Peyer's patch (tissue), 4 donors: ENCODE measurements around the gene TRIM46. TPM values are rescaled to one million over a fixed set of nuclear protein-coding genes. Genes with fewer than 3 reads are reported as not detected.

ENCODE experiments used
- DNase-seq, 3 donors: peaks; one replicate each; pipeline ENCODE4 v3.0.0-alpha.2; 2017 to 2019
- H3K27ac ChIP-seq, 4 donors: fragments of 200-600 bp; sonication (generic); one replicate each; pipeline ENCODE4 v1.5.1; 2016 to 2019
- H3K27me3 ChIP-seq, 2 donors: fragments of 200-600 bp; sonication (generic); one replicate each; pipeline ENCODE4 v1.5.1; 2019
- H3K36me3 ChIP-seq, 3 donors: fragments of 200-600 bp; sonication (generic); one replicate each; pipeline ENCODE4 v1.5.1; 2016 to 2019
- H3K4me1 ChIP-seq, 4 donors: fragments of 200-600 bp; sonication (generic); one replicate each; pipeline ENCODE4 v1.5.1; 2016 to 2019
- H3K4me3 ChIP-seq, 4 donors: fragments of 200-600 bp; sonication (generic); 1 replicate in 3 of 4; 2 replicates in 1 of 4; pipeline ENCODE4 v1.5.1; 2016 to 2019; ENCODE audit warnings: mild to moderate bottlenecking in 1 of 4
- H3K9me3 ChIP-seq, 4 donors: fragments of 200-600 bp; sonication (generic); one replicate each; pipeline ENCODE4 v1.5.1; 2016 to 2019; ENCODE audit warnings: mild to moderate bottlenecking in 1 of 4
- CTCF ChIP-seq, 6 experiments: fragments of 450-650 bp in 4 of 6; fragments of 200-600 bp in 2 of 6; sonication (generic) in 1 of 6; IDR thresholded peaks; one replicate each; pipeline ENCODE4 v1.5.1; 2017 to 2019; ENCODE audit warnings: antibody characterized with exemption in 6 of 6, mild to moderate bottlenecking in 3 of 6, moderate library complexity in 1 of 6
- POLR2A ChIP-seq, 2 donors: fragments of 450-650 bp; IDR thresholded peaks; one replicate each; pipeline ENCODE4 v1.5.1; 2017; ENCODE audit warnings: antibody characterized with exemption in 2 of 2, mild to moderate bottlenecking in 2 of 2, moderate library complexity in 2 of 2
- total RNA-seq, 4 donors: library from RNA; depleted of rRNA; stranded (reverse); fragments of >200 nt; gene quantifications; one replicate each; pipeline ENCODE4 v1.1.0, GENCODE V29; 2016

The TRIM46 gene
- total RNA-seq, result not detected

DNA sequence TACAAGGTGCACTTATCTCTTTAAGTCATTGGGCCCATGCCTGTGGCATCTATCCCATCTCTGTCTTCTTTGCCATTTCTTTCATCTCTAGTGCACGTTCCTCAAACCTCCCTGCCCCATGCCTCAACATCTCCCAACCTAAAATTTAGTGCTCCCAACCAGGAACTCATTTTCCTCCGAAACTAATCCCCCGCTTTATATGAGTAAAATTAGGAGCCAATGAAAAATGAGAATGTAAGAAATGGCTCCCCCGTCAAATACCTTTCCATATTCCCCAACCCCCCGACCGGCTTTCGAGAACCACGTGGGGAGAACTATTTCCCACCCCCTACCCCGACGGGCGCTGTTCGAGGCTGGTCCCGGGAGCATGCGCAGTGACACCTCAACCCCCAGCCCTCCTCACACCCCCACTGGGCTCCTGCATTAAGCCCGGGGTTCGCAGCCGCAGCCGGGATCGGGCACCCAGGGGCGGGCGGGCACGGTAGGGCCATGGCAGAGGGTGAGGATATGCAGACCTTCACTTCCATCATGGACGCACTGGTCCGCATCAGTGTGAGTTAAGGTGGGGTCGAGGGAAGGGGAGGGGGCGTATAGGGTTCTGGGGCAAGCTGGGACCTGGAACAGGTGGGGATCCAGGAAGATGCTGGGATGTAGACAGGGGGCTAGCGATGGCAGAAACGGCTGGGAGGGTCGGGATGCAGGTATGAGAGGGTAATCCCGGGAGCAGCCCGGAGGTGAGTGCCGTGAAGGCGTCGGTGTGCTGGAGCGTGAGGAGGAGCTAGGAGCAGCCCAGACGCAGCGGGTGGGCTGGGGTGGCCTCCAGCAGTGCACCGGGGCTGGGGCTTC is at the start of gene TRIM46:
Gene TRIM46, plus strand, starts transcription at position 372 of the 846 bp plus-strand sequence. Its CDS starts 118 bp downstream, at position 490.
- H3K27ac ChIP-seq, result peak within 1 kb of the TSS; percentile 87 to 91 (median 90)
- TF ChIP-seq POLR2A (IDR thresholded peaks at IDR 0.05) (no peak), CTCF (IDR thresholded peaks at IDR 0.05) (no peak)
- DNase-seq, result peak; percentile 50 to 68 (median 60)
- H3K4me1 ChIP-seq, result peaks cover 0 to 28% (median 11%) of the 10 kb centered on the region in 4 donors
- H3K27me3 ChIP-seq, result peaks cover 0 to 4% of the 10 kb centered on the region in 2 donors
- no peaks in the 10 kb centered on the region for H3K9me3 ChIP-seq
- peak within 1 kb of the TSS; percentile 76 to 86 (median 83) for H3K4me3 ChIP-seq
- H3K36me3 ChIP-seq, result peaks cover 0 to 9% (median 0%) of the 10 kb centered on the region in 3 donors

GRCh38 chr1:155124503-155125463 is 48.9 kb upstream of the TRIM46 start:
- no peaks in the 10 kb centered on the region for H3K36me3 ChIP-seq
- no peaks in the 10 kb centered on the region for H3K27me3 ChIP-seq
- peak overlapping the region in 3 of 4 donors; percentile 87 to 98 (median 98) for H3K27ac ChIP-seq
- peak in 1 of 3 donors; percentile 65 for DNase-seq
- TF ChIP-seq CTCF (IDR thresholded peaks at IDR 0.05), result no peak
- TF ChIP-seq POLR2A (IDR thresholded peaks at IDR 0.05), result no peak
- no peaks in the 10 kb centered on the region for H3K9me3 ChIP-seq
- H3K4me1 ChIP-seq, result peaks cover 6 to 24% (median 15%) of the 10 kb centered on the region in 4 donors
- H3K4me3 ChIP-seq, result no peak overlapping the region

DNA sequence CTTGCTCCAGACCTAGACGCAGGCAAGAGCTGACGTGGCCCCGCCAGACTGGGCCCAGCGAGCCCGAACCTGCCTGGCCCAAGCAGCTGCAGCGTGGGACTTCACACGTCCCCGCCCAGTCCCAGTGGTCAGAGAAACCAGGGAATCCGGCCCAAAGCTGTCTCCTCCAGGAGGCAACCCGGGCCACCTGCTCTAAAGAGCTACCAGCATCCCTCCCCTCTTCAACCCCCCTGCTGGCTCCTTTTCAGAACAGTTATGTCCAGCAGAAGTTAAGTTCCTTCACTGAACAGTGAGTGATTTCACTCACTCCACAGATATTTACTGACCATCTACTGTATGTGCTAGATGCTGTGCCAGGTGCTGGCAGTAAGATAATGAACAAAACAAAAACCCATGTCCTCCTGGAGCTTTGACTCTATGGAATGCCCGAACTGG is 48.1 kb upstream of the TRIM46 start:
- TF ChIP-seq POLR2A (IDR thresholded peaks at IDR 0.05) (no peak), CTCF (IDR thresholded peaks at IDR 0.05) (peak in 1 of 6 experiments; percentile 21)
- peak in 1 of 3 donors; percentile 61 for DNase-seq
- H3K36me3 ChIP-seq, result no peaks in the 10 kb centered on the region
- no peaks in the 10 kb centered on the region for H3K9me3 ChIP-seq
- peaks cover 6 to 24% (median 15%) of the 10 kb centered on the region in 4 donors for H3K4me1 ChIP-seq
- H3K27me3 ChIP-seq, result no peaks in the 10 kb centered on the region
- peak overlapping the region in 3 of 4 donors; percentile 87 to 98 (median 98) for H3K27ac ChIP-seq
- no peak overlapping the region for H3K4me3 ChIP-seq

DNA sequence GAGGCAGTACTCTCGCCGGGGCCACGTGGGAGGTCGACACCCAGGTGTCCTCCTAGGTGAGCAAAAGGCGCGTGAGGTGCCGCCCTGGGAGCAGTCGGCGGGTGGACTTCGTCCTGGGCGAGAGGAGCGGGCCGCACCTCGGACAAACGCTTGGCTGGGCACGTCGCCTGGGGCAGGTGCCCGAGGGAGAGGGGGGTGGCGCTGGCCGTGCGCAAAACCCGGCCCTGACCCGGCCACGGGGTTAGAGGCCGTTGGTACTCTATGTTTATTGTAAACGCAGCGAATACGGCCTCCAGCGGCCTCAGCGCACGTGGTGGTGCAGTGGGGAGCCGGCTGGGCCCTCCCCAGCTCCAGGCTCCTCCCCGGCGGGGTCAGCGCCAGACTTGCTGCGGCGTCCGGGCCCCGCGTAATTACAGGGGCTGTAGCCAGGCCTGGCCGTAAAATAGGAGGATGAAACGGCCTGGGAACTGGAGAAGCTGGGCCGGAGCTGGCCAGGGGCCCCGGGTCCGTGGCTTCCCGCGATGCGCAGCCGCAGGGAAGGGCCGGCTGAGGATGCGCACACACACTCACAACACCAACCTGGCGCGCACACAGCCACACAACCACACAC is 47.6 kb upstream of the TRIM46 start:
- H3K4me3 ChIP-seq, result peak overlapping the region; percentile 51 to 69 (median 64)
- peaks cover 6 to 24% (median 15%) of the 10 kb centered on the region in 4 donors for H3K4me1 ChIP-seq

More for the DNA sequence above, 47.6 kb upstream of the TRIM46 start:
- peak in 2 of 3 donors; percentile 92 to 97 for DNase-seq
- Histone ChIP-seq H3K9me3 (no peaks in the 10 kb centered on the region), H3K36me3 (peaks cover 0 to 1% (median 0%) of the 10 kb centered on the region in 3 donors), H3K27ac (peak overlapping the region in 3 of 4 donors; percentile 87 to 98 (median 98)), H3K27me3 (no peaks in the 10 kb centered on the region)
- TF ChIP-seq POLR2A (IDR thresholded peaks at IDR 0.05) (peak in 1 of 2 donors; percentile 56), CTCF (IDR thresholded peaks at IDR 0.05) (no peak)
